Gastrocnemius medialis (tissue), 4 donors: ENCODE data around the gene SULT2B1. TPM values are rescaled to one million over a fixed set of nuclear protein-coding genes. Genes with fewer than 3 reads are reported as not detected.

ENCODE experiments used
- ATAC-seq, 2 donors: fragments of 150-250 bp; one replicate each; pipeline ENCODE4 v1.9.1; 2016
- DNase-seq, 2 donors: peaks; one replicate each; pipeline ENCODE4 v3.0.0-alpha.2; 2019
- H3K27ac ChIP-seq, 4 donors: fragments of 200-600 bp; sonication (generic); 1 replicate in 1 of 4; 2 replicates in 3 of 4; pipeline ENCODE4 v1.5.1; 2016 to 2018; ENCODE audit warnings: mild to moderate bottlenecking in 2 of 4, moderate library complexity in 1 of 4
- H3K27me3 ChIP-seq, 3 donors: fragments of 200-600 bp; sonication (generic) in 2 of 3; 1 replicate in 1 of 3; 2 replicates in 2 of 3; pipeline versions ENCODE4 v1.5.1 to v1.6.0; 2016 to 2019; ENCODE audit warnings: mild to moderate bottlenecking in 1 of 3, moderate library complexity in 1 of 3
- H3K36me3 ChIP-seq, 2 donors: fragments of 200-600 bp; sonication (generic) in 1 of 2; one replicate each; pipeline ENCODE4 v1.5.1; 2017 to 2018
- H3K4me1 ChIP-seq, 2 donors: fragments of 200-600 bp; sonication (generic) in 1 of 2; one replicate each; pipeline ENCODE4 v1.5.1; 2016 to 2017; ENCODE audit warnings: mild to moderate bottlenecking in 2 of 2
- H3K4me3 ChIP-seq, 4 donors: fragments of 200-600 bp; sonication (generic) in 3 of 4; 1 replicate in 1 of 4; 2 replicates in 3 of 4; pipeline ENCODE4 v1.5.1; 2016 to 2019; ENCODE audit warnings: mild to moderate bottlenecking in 2 of 4
- H3K9me3 ChIP-seq, 3 donors: fragments of 200-600 bp; sonication (generic) in 2 of 3; 1 replicate in 1 of 3; 2 replicates in 2 of 3; pipeline ENCODE4 v1.5.1; 2016 to 2019
- CTCF ChIP-seq, 5 experiments: fragments of 450-650 bp in 3 of 5; fragments of 200-600 bp in 2 of 5; sonication (generic) in 2 of 5; IDR thresholded peaks in 4 of 5; conservative IDR thresholded peaks in 1 of 5; 1 replicate in 4 of 5; 2 replicates in 1 of 5; pipeline ENCODE4 v1.5.1; 2016 to 2019; ENCODE audit warnings: antibody characterized with exemption in 5 of 5, mild to moderate bottlenecking in 3 of 5, moderate library complexity in 3 of 5
- POLR2A ChIP-seq, 2 donors: fragments of 450-650 bp; IDR thresholded peaks; one replicate each; pipeline ENCODE4 v1.6.1; 2017; ENCODE audit warnings: antibody characterized with exemption in 2 of 2, mild to moderate bottlenecking in 2 of 2, moderate library complexity in 2 of 2
- in situ Hi-C, 4 donors: fragments of 200-750 bp; cut with MboI; loops; one replicate each; pipeline versions ENCODE4 v1.15.0 to v1.8.0; 2017; ENCODE audit warnings: low sequenced_read_pairs in 4 of 4
- intact Hi-C: fragments of 100-400 bp; cut with DNase I; formaldehyde crosslinking; loops from one replicate; pipeline ENCODE4 v1.15.1; 2023; ENCODE audit warnings: low total_unique reads
- total RNA-seq, 4 donors: library from RNA; depleted of rRNA; stranded (reverse); fragments of >200 nt; gene quantifications; one replicate each; pipeline versions ENCODE4 v1.1.0 to v1.2.3, GENCODE V29; 2016

SULT2B1 gene
- total RNA-seq, 4 donors from 2014 or later, result not detected

DNA sequence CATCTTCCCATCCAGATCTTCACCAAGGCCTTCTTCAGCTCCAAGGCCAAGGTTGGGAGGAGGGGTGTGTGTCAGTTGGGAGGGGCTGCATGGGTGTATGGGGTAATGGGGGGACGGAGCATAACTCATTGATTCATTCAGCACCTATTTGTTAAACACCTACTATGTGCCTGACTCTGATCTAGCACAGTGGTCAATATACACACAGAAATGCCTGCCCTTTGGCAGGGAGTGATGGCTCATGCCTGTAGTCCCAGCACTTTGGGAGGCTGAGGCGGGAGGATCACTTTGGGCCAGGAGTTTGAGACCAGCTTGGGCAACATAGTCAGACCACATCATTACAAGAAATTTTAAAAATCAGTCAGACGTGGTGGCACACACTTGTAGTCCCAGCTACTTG lies 35.4 kb downstream of the SULT2B1 start:
- no peak overlapping the region for H3K27ac ChIP-seq
- peaks cover 5% of the 10 kb centered on the region in 2 donors for H3K4me1 ChIP-seq
- in situ Hi-C loops, result loop anchor here in 2 of 4 donors (5.0 to 25.0 kb wide), 2 partner anchors 95 to 275 kb away; a partner anchor contains a TSS
- no peaks in the 10 kb centered on the region for H3K9me3 ChIP-seq
- H3K36me3 ChIP-seq, result no peaks in the 10 kb centered on the region
- ATAC-seq, result no peak
- intact Hi-C loops, result loop anchor here (5.0 kb wide), 1 partner anchor 265 kb away; a partner anchor contains a TSS
- no peak overlapping the region for H3K4me3 ChIP-seq
- TF ChIP-seq POLR2A (IDR thresholded peaks at IDR 0.05), result no peak
- no peak for DNase-seq
- no peaks in the 10 kb centered on the region for H3K27me3 ChIP-seq

GRCh38 chr19:48588670-48589401 lies 36.9 kb downstream of the SULT2B1 start:
- no peak for TF ChIP-seq POLR2A (IDR thresholded peaks at IDR 0.05)
- peak; percentile 74 to 98 (median 93) for TF ChIP-seq CTCF (IDR thresholded peaks at IDR 0.05 in 4 of 5, conservative IDR thresholded peaks at IDR 0.05 in 1 of 5)

DNA sequence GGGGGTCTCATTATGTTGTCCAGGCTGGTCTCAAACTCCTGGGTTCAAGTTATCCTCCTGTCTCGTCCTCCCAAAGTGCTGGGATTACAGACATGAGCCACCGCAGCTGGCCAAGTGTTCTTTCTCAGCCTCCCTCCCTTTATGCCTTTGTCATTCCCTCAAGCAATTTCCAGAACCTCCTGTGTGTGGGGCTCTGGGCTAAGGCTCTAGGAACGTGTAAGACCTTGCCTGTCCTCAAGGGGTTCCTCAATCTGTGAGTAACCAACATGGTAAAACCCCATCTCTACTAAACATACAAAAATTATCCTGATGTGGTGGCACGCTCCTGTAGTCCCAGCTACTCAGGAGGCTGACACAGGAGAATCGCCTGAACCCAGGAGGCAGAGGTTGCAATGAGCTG lies 39.0 kb downstream of the SULT2B1 start:
- H3K27ac ChIP-seq, result no peak overlapping the region
- in situ Hi-C loops, result loop anchor here in 2 of 4 donors (25.0 kb wide), 1 partner anchor 279 kb away; a partner anchor contains a TSS

More at GRCh38 chr19:48588670-48589401, 36.9 kb downstream of the SULT2B1 start:
- intact Hi-C loops, result loop anchor here (2.0 to 5.0 kb wide), 2 partner anchors 24 to 267 kb away; a partner anchor contains a TSS
- Histone ChIP-seq H3K9me3 (no peaks in the 10 kb centered on the region), H3K27me3 (no peaks in the 10 kb centered on the region), H3K4me1 (peaks cover 4 to 5% of the 10 kb centered on the region in 2 donors), H3K4me3 (peak overlapping the region; percentile 41 to 50 (median 49)), H3K27ac (peak overlapping the region in 1 of 4 donors; percentile 32), H3K36me3 (no peaks in the 10 kb centered on the region)
- ATAC-seq (peak; percentile 67 to 72), DNase-seq (peak; percentile 73 to 83)
- in situ Hi-C loops, result loop anchor here in 2 of 4 donors (5.0 to 25.0 kb wide), 2 partner anchors 97 to 277 kb away; a partner anchor contains a TSS

GRCh38 chr19:48595171-48595570 lies 43.2 kb downstream of the SULT2B1 start:
- Histone ChIP-seq H3K27me3 (no peaks in the 10 kb centered on the region), H3K4me1 (no peaks in the 10 kb centered on the region), H3K4me3 (no peak overlapping the region), H3K36me3 (no peaks in the 10 kb centered on the region), H3K9me3 (no peaks in the 10 kb centered on the region), H3K27ac (no peak overlapping the region)
- DNase-seq, result no peak
- intact Hi-C loops, result no loop called here
- no peak for ATAC-seq
- TF ChIP-seq CTCF (IDR thresholded peaks at IDR 0.05 in 4 of 5, conservative IDR thresholded peaks at IDR 0.05 in 1 of 5), result no peak
- no peak for TF ChIP-seq POLR2A (IDR thresholded peaks at IDR 0.05)
- in situ Hi-C loops, result loop anchor here in 2 of 4 donors (25.0 kb wide), 1 partner anchor 283 kb away; a partner anchor contains a TSS

More for the DNA sequence above, 39.0 kb downstream of the SULT2B1 start:
- Histone ChIP-seq H3K4me3 (no peak overlapping the region), H3K36me3 (no peaks in the 10 kb centered on the region), H3K27me3 (no peaks in the 10 kb centered on the region), H3K4me1 (peaks cover 0 to 5% of the 10 kb centered on the region in 2 donors), H3K9me3 (no peaks in the 10 kb centered on the region)
- ATAC-seq, result no peak
- DNase-seq, result no peak
- TF ChIP-seq CTCF (IDR thresholded peaks at IDR 0.05 in 4 of 5, conservative IDR thresholded peaks at IDR 0.05 in 1 of 5), result no peak
- TF ChIP-seq POLR2A (IDR thresholded peaks at IDR 0.05), result no peak
- intact Hi-C loops, result no loop called here

DNA sequence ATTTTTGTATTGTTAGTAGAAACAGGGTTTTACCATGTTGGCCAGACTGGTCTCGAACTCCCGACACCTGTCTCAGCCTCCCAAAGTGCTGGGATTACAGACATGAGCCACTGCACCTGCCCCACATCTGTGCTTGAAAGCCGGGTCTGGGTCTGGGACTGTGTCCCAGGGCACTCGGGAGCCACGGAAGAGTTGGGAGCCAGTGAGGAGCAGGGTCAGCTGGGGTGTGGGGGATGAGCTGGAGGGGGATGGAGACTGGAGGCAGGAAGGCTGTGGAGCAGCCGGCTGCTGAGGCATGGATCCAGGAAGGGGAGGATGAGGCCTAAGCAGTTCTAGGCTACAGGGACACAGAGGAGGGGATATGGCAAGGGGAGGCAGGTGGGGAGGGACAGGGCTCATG lies 43.9 kb downstream of the SULT2B1 start:
- no peak for ATAC-seq
- H3K27me3 ChIP-seq, result no peaks in the 10 kb centered on the region
- H3K9me3 ChIP-seq, result no peaks in the 10 kb centered on the region
- no peak for DNase-seq
- intact Hi-C loops (no loop called here), in situ Hi-C loops (loop anchor here in 2 of 4 donors (25.0 kb wide), 1 partner anchor 284 kb away; a partner anchor contains a TSS)
- H3K27ac ChIP-seq, result no peak overlapping the region
- no peaks in the 10 kb centered on the region for H3K4me1 ChIP-seq
- no peaks in the 10 kb centered on the region for H3K36me3 ChIP-seq
- no peak overlapping the region for H3K4me3 ChIP-seq
- no peak for TF ChIP-seq CTCF (IDR thresholded peaks at IDR 0.05 in 4 of 5, conservative IDR thresholded peaks at IDR 0.05 in 1 of 5)
- TF ChIP-seq POLR2A (IDR thresholded peaks at IDR 0.05), result no peak
